Measurements from ENCODE around the gene IGFBP7.

IGFBP7 gene

DNA sequence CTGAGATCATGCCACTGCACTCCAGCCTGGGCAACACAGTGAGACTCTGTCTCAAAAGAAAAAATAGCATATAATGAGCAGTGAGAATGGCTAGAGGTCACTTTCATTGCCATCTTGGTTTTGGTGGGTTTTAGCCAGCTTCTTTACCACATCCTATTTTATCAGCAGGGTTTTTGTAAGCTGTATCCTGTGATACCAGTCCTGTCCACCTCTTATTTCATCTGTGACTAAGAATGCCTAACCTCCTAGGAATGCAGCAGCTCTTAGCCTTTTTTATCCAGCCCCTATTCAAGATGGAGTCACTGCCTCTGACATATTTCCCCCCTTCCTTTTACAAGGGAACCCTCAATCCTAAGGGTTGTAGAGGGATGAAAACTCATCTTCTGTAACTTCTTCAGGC, 26.1 kb upstream of the IGFBP7 start:
- no peaks in the 10 kb centered on the region for H3K27me3 ChIP-seq (ENCODE audit: control insufficient read depth, low read length)
- H3F3A ChIP-seq (ENCODE audit: control insufficient read depth, insufficient read depth), result no peaks in the 10 kb centered on the region
- H3K4me2 ChIP-seq (ENCODE audit: low read length), result no peak overlapping the region
- H3K79me2 ChIP-seq (ENCODE audit: control insufficient read depth, low read length), result no peaks in the 10 kb centered on the region
- H3K9me3 ChIP-seq (ENCODE audit: control insufficient read depth, insufficient read depth, low read length), result no peaks in the 10 kb centered on the region
- no peaks in the 10 kb centered on the region for H3K4me1 ChIP-seq (ENCODE audit: control insufficient read depth, low read length)
- H3K36me3 ChIP-seq (ENCODE audit: control insufficient read depth, low read length), result no peaks in the 10 kb centered on the region
- H3K4me3 ChIP-seq (ENCODE audit: low read length), result no peak overlapping the region
- H3K9me2 ChIP-seq (replicated peaks; ENCODE audit: control insufficient read depth, low read length), result no peaks in the 10 kb centered on the region
- no peak overlapping the region for H3K27ac ChIP-seq (ENCODE audit: low read depth, low read length)
- no peaks in the 10 kb centered on the region for H4K20me1 ChIP-seq (ENCODE audit: control insufficient read depth, insufficient read depth, low read depth, low read length)
- TF ChIP-seq CTCF (IDR thresholded peaks at IDR 0.05; ENCODE audit: low read depth, low read length, poor library complexity, severe bottlenecking) (no peak), EZH2phosphoT487 (IDR thresholded peaks at IDR 0.05; ENCODE audit: borderline replicate concordance, low read length) (no peak)

- TF ChIP-seq CTCF (IDR thresholded peaks at IDR 0.05; ENCODE audit: low read depth, low read length, poor library complexity, severe bottlenecking) (no peak), EZH2phosphoT487 (IDR thresholded peaks at IDR 0.05; ENCODE audit: borderline replicate concordance, low read length) (no peak)
- Histone ChIP-seq H3K9me2 (replicated peaks; ENCODE audit: control insufficient read depth, low read length) (no peaks in the 10 kb centered on the region), H3K4me1 (ENCODE audit: control insufficient read depth, low read length) (no peaks in the 10 kb centered on the region), H3K4me3 (ENCODE audit: low read length) (no peak overlapping the region), H3K79me2 (ENCODE audit: control insufficient read depth, low read length) (no peaks in the 10 kb centered on the region), H3K9me3 (ENCODE audit: control insufficient read depth, insufficient read depth, low read length) (no peaks in the 10 kb centered on the region), H3K27me3 (ENCODE audit: control insufficient read depth, low read length) (no peaks in the 10 kb centered on the region; the same call in 1 of the 2 replicates), H3K27ac (ENCODE audit: low read depth, low read length) (no peak overlapping the region), H3K4me2 (ENCODE audit: low read length) (no peak overlapping the region), H3F3A (ENCODE audit: control insufficient read depth, insufficient read depth) (no peaks in the 10 kb centered on the region), H3K36me3 (ENCODE audit: control insufficient read depth, low read length) (no peaks in the 10 kb centered on the region), H4K20me1 (ENCODE audit: control insufficient read depth, insufficient read depth, low read depth, low read length) (no peaks in the 10 kb centered on the region)
Measured at GRCh38 chr4:57132743-57133137, 22.6 kb upstream of the IGFBP7 start.

DNA sequence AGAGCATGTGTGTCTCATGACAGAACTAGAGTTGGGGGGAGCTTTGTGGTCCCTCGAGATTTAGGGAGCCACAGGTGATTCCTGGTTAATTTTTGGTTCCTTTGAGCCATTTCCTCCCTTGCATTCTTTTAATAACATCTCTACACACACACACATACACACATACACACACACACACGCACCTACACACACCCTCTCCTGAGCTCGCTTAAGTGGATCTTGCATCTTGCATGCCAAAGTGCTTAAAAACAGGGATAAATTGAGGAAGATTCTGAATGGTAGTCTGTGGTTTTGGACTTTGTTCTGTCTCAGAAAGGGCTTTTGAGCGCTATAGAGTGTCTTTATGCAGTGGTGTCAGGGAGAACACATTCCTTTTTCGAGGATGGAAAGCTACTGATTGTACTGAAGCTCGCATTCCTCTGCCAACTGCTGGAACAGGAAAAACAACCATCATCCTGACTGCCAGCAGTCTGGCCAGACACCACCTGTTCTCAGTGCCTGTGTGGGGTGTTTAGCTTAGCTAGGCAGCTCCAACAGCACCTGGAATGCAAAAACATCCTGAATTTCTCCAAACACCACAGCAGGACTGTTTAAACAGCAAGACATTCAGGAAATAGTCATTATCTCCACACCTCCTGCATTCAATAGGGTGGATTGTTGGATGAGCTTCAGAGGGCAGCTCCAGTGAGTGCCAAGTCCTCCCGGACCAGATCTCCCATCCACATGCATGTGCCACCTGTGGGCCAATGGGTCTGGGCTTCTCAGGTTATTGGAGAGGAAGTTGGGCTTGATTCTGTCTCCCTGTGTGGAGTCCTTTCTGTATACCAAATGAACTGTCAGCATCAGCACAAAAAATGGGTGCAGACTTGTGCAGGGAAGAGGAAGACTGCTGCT, 21.9 kb upstream of the IGFBP7 start:
- Histone ChIP-seq H3K4me1 (ENCODE audit: control insufficient read depth, low read length) (no peaks in the 10 kb centered on the region), H4K20me1 (ENCODE audit: control insufficient read depth, insufficient read depth, low read depth, low read length) (no peaks in the 10 kb centered on the region), H3K79me2 (ENCODE audit: control insufficient read depth, low read length) (no peaks in the 10 kb centered on the region), H3K9me3 (ENCODE audit: control insufficient read depth, insufficient read depth, low read length) (no peaks in the 10 kb centered on the region), H3K4me3 (ENCODE audit: low read length) (no peak overlapping the region), H3K27me3 (ENCODE audit: control insufficient read depth, low read length) (no peaks in the 10 kb centered on the region; the same call in 1 of the 2 replicates), H3K9me2 (replicated peaks; ENCODE audit: control insufficient read depth, low read length) (no peaks in the 10 kb centered on the region), H3K4me2 (ENCODE audit: low read length) (no peak overlapping the region), H3F3A (ENCODE audit: control insufficient read depth, insufficient read depth) (no peaks in the 10 kb centered on the region), H3K27ac (ENCODE audit: low read depth, low read length) (no peak overlapping the region), H3K36me3 (ENCODE audit: control insufficient read depth, low read length) (no peaks in the 10 kb centered on the region)
- TF ChIP-seq EZH2phosphoT487 (IDR thresholded peaks at IDR 0.05; ENCODE audit: borderline replicate concordance, low read length) (no peak), CTCF (IDR thresholded peaks at IDR 0.05; ENCODE audit: low read depth, low read length, poor library complexity, severe bottlenecking) (no peak)

Measured in DOHH2 (cell line).